Activated naive CD8-positive, alpha-beta T cell (primary cell): ENCODE results near the gene HUS1B.

Experiments
- H3K27ac Mint-ChIP-seq: one replicate; pipeline ENCODE4 v1.8.0; 2021; ENCODE audit warnings: mixed read lengths
- H3K27me3 Mint-ChIP-seq: one replicate; pipeline ENCODE4 v1.8.0; 2021; ENCODE audit warnings: mixed read lengths
- H3K36me3 Mint-ChIP-seq: one replicate; pipeline ENCODE4 v1.8.0; 2021; ENCODE audit warnings: mixed read lengths
- H3K4me1 Mint-ChIP-seq: one replicate; pipeline ENCODE4 v1.8.0; 2021; ENCODE audit warnings: low read depth, mixed read lengths
- H3K4me3 Mint-ChIP-seq: one replicate; pipeline ENCODE4 v1.8.0; 2021; ENCODE audit warnings: mild to moderate bottlenecking, mixed read lengths
- H3K9me3 Mint-ChIP-seq: one replicate; pipeline ENCODE4 v1.8.0; 2021; ENCODE audit warnings: low read depth, mixed read lengths

Gene HUS1B

GRCh38 chr6:621931-622330, 35.0 kb downstream of the HUS1B start:
- H3K4me3 Mint-ChIP-seq: no peak overlapping the region

GRCh38 chr6:620950-621349, 36.0 kb downstream of the HUS1B start:
- Mint-ChIP-seq H3K9me3 (no peaks in the 10 kb centered on the region), H3K27me3 (no peaks in the 10 kb centered on the region), H3K4me1 (no peaks in the 10 kb centered on the region), H3K4me3 (no peak overlapping the region), H3K27ac (no peak overlapping the region), H3K36me3 (peaks cover 16% of the 10 kb centered on the region)

More at GRCh38 chr6:621931-622330, 35.0 kb downstream of the HUS1B start:
- Mint-ChIP-seq H3K27me3 (no peaks in the 10 kb centered on the region), H3K4me1 (no peaks in the 10 kb centered on the region), H3K27ac (no peak overlapping the region), H3K9me3 (no peaks in the 10 kb centered on the region), H3K36me3 (peaks cover 15% of the 10 kb centered on the region)

GRCh38 chr6:620166-620565, 36.7 kb downstream of the HUS1B start:
- H3K4me3 Mint-ChIP-seq: no peak overlapping the region
- H3K27ac Mint-ChIP-seq: no peak overlapping the region
- H3K27me3 Mint-ChIP-seq: no peaks in the 10 kb centered on the region
- peaks cover 19% of the 10 kb centered on the region for H3K36me3 Mint-ChIP-seq
- H3K9me3 Mint-ChIP-seq: no peaks in the 10 kb centered on the region
- no peaks in the 10 kb centered on the region for H3K4me1 Mint-ChIP-seq

GRCh38 chr6:617456-618100, 39.3 kb downstream of the HUS1B start:
- Mint-ChIP-seq H3K9me3 (no peaks in the 10 kb centered on the region), H3K4me3 (no peak overlapping the region), H3K36me3 (peaks cover 14% of the 10 kb centered on the region), H3K27ac (no peak overlapping the region), H3K27me3 (no peaks in the 10 kb centered on the region), H3K4me1 (no peaks in the 10 kb centered on the region)

GRCh38 chr6:613981-614380, 42.9 kb downstream of the HUS1B start:
- peaks cover 2% of the 10 kb centered on the region for H3K4me1 Mint-ChIP-seq
- H3K36me3 Mint-ChIP-seq: peaks cover 17% of the 10 kb centered on the region
- H3K9me3 Mint-ChIP-seq: no peaks in the 10 kb centered on the region
- no peak overlapping the region for H3K27ac Mint-ChIP-seq
- H3K4me3 Mint-ChIP-seq: no peak overlapping the region
- H3K27me3 Mint-ChIP-seq: no peaks in the 10 kb centered on the region

GRCh38 chr6:611928-612327, 45.0 kb downstream of the HUS1B start:
- Mint-ChIP-seq H3K36me3 (peaks cover 15% of the 10 kb centered on the region), H3K4me3 (no peak overlapping the region), H3K27me3 (no peaks in the 10 kb centered on the region), H3K4me1 (peaks cover 2% of the 10 kb centered on the region), H3K9me3 (no peaks in the 10 kb centered on the region), H3K27ac (no peak overlapping the region)

GRCh38 chr6:610882-611281, 46.0 kb downstream of the HUS1B start:
- peaks cover 21% of the 10 kb centered on the region for H3K36me3 Mint-ChIP-seq
- H3K27ac Mint-ChIP-seq: no peak overlapping the region

GRCh38 chr6:609905-610304, 47.0 kb downstream of the HUS1B start:
- H3K9me3 Mint-ChIP-seq: no peaks in the 10 kb centered on the region
- no peak overlapping the region for H3K4me3 Mint-ChIP-seq
- H3K4me1 Mint-ChIP-seq: peaks cover 2% of the 10 kb centered on the region
- no peak overlapping the region for H3K27ac Mint-ChIP-seq
- no peaks in the 10 kb centered on the region for H3K27me3 Mint-ChIP-seq
- peaks cover 18% of the 10 kb centered on the region for H3K36me3 Mint-ChIP-seq

More at GRCh38 chr6:610882-611281, 46.0 kb downstream of the HUS1B start:
- Mint-ChIP-seq H3K4me1 (peaks cover 2% of the 10 kb centered on the region), H3K4me3 (no peak overlapping the region), H3K9me3 (no peaks in the 10 kb centered on the region), H3K27me3 (no peaks in the 10 kb centered on the region)

- H3K36me3 Mint-ChIP-seq: peaks cover 20% of the 10 kb centered on the region
- H3K4me1 Mint-ChIP-seq: peaks cover 2% of the 10 kb centered on the region
- no peak overlapping the region for H3K4me3 Mint-ChIP-seq
- no peaks in the 10 kb centered on the region for H3K9me3 Mint-ChIP-seq
- H3K27ac Mint-ChIP-seq: no peak overlapping the region
- H3K27me3 Mint-ChIP-seq: no peaks in the 10 kb centered on the region
These were observed 50.0 kb downstream of the HUS1B start for GRCh38 chr6:606829-607379.
